ENCODE measurements around the gene SLC24A3.

The SLC24A3 gene

GRCh38 chr20:19387251-19387650 lies 174.8 kb downstream of the SLC24A3 start:
- no peak for TF ChIP-seq CTCF (IDR thresholded peaks at IDR 0.05; ENCODE audit: borderline replicate concordance, control extremely low read depth, extremely low read depth, insufficient read depth, missing control alignments)
- in situ Hi-C loops (cut with MboI; ENCODE audit: low sequenced_read_pairs, unreplicated experiment) = no loop called here
- no peak for DNase-seq (ENCODE audit: low spot score)

- in situ Hi-C loops (cut with MboI; ENCODE audit: low sequenced_read_pairs, unreplicated experiment) = no loop called here
- no peak for DNase-seq (ENCODE audit: low spot score)
- no peak for TF ChIP-seq CTCF (IDR thresholded peaks at IDR 0.05; ENCODE audit: borderline replicate concordance, control extremely low read depth, extremely low read depth, insufficient read depth, missing control alignments)
These were observed 180.1 kb downstream of the SLC24A3 start for GRCh38 chr20:19392344-19393130.

GRCh38 chr20:19396460-19397081 lies 184.1 kb downstream of the SLC24A3 start:
- TF ChIP-seq CTCF (IDR thresholded peaks at IDR 0.05; ENCODE audit: borderline replicate concordance, control extremely low read depth, extremely low read depth, insufficient read depth, missing control alignments) = no peak
- in situ Hi-C loops (cut with MboI; ENCODE audit: low sequenced_read_pairs, unreplicated experiment) = no loop called here
- DNase-seq (ENCODE audit: low spot score) = no peak

GRCh38 chr20:19397226-19397625 lies 184.8 kb downstream of the SLC24A3 start:
- in situ Hi-C loops (cut with MboI; ENCODE audit: low sequenced_read_pairs, unreplicated experiment) = no loop called here
- TF ChIP-seq CTCF (IDR thresholded peaks at IDR 0.05; ENCODE audit: borderline replicate concordance, control extremely low read depth, extremely low read depth, insufficient read depth, missing control alignments) = no peak
- DNase-seq (ENCODE audit: low spot score) = no peak

GRCh38 chr20:19397666-19398065 lies 185.2 kb downstream of the SLC24A3 start:
- no peak for TF ChIP-seq CTCF (IDR thresholded peaks at IDR 0.05; ENCODE audit: borderline replicate concordance, control extremely low read depth, extremely low read depth, insufficient read depth, missing control alignments)
- in situ Hi-C loops (cut with MboI; ENCODE audit: low sequenced_read_pairs, unreplicated experiment) = no loop called here
- DNase-seq (ENCODE audit: low spot score) = no peak

- no peak for TF ChIP-seq CTCF (IDR thresholded peaks at IDR 0.05; ENCODE audit: borderline replicate concordance, control extremely low read depth, extremely low read depth, insufficient read depth, missing control alignments)
- DNase-seq (ENCODE audit: low spot score) = no peak
- in situ Hi-C loops (cut with MboI; ENCODE audit: low sequenced_read_pairs, unreplicated experiment) = no loop called here
These were observed 188.7 kb downstream of the SLC24A3 start for GRCh38 chr20:19401096-19401495.
